ENCODE data around the gene ATP1B1. TPM values are rescaled to one million over a fixed set of nuclear protein-coding genes. Genes with fewer than 3 reads are reported as not detected.

ATP1B1 gene
- total RNA-seq = 25.2 and 26.5 TPM in 2 replicates
- long read RNA-seq, transcript ATP1B1-201 (6 exons, 1,883 nt) = major isoform, 19 of 19 reads
- long read RNA-seq, partial matches to known transcripts = 0 of 19 reads
- long read RNA-seq, other reads (novel, unspliced or antisense) = 0 of 19 reads

DNA sequence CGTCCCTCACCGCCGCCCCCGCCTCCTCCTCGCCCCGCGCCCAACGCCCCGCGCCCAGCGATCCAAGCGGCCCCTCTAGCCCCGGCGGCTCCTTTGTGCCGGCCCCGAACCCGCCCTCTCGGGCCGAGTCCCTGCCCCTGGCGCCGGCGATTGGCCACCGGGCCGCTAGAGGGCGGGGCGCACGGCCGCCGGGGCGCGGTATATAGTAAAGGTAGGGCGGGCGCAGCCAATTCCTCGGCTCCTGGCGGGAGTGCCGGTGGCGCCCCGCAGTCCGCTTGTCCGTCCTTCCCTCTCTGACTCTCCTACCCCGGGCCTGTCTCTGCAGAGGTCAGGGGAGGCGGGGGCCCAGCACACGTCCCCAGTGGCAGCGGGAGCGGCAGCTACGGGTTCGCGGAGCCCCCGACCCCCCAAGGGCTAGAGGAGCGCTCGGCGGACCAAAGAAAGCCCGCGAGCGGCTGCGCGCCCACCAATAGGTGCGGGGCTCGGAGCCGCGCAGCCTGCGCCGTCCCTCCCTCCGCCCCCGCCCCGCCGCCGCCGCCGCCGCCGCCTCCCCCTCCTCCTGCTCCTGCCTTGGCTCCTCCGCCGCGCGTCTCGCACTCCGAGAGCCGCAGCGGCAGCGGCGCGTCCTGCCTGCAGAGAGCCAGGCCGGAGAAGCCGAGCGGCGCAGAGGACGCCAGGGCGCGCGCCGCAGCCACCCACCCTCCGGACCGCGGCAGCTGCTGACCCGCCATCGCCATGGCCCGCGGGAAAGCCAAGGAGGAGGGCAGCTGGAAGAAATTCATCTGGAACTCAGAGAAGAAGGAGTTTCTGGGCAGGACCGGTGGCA is at the start of gene ATP1B1:
Gene ATP1B1, plus strand, starts transcription at position 596 of the 826 bp plus-strand sequence. Its CDS starts 140 bp downstream, at position 736.
- TF ChIP-seq, protein P1, sequence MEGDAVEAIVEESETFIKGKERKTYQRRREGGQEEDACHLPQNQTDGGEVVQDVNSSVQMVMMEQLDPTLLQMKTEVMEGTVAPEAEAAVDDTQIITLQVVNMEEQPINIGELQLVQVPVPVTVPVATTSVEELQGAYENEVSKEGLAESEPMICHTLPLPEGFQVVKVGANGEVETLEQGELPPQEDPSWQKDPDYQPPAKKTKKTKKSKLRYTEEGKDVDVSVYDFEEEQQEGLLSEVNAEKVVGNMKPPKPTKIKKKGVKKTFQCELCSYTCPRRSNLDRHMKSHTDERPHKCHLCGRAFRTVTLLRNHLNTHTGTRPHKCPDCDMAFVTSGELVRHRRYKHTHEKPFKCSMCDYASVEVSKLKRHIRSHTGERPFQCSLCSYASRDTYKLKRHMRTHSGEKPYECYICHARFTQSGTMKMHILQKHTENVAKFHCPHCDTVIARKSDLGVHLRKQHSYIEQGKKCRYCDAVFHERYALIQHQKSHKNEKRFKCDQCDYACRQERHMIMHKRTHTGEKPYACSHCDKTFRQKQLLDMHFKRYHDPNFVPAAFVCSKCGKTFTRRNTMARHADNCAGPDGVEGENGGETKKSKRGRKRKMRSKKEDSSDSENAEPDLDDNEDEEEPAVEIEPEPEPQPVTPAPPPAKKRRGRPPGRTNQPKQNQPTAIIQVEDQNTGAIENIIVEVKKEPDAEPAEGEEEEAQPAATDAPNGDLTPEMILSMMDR (conservative IDR thresholded peaks at IDR 0.05) = peak; percentile 39
- H3K27ac Mint-ChIP-seq (ENCODE audit: unreplicated experiment) = peak within 1 kb of the TSS; percentile 96
- no peaks in the 10 kb centered on the region for H3K9me3 Mint-ChIP-seq
- peaks cover 4% of the 10 kb centered on the region for H3K27me3 Mint-ChIP-seq (ENCODE audit: low read depth)
- H3K36me3 Mint-ChIP-seq (ENCODE audit: low read depth) = no peaks in the 10 kb centered on the region
- peak; percentile 86 for DNase-seq (ENCODE audit: low read depth, low spot score)
- H3K4me1 Mint-ChIP-seq = peaks cover 40% of the 10 kb centered on the region
- H3K4me3 Mint-ChIP-seq = peak within 1 kb of the TSS; percentile 98

DNA sequence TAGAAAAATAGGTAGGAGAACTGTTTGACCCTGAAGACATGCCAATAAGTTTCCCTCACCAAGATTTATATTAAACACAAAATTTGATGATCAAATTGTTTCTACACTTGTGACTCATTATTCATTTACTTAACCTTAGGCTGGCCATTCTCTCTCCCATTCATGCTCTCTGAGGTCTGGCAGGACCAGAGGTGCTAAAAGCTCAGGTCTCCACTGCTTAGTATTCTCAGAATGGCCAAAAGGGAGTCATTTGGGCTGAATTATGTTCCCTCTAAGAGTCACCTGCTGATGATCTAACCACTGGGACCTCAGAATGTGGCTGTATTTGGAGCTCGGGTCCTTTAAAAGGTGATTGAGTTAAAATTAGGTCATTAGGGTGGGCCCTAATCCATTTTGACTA is 47.1 kb upstream of the ATP1B1 start:
- H3K4me3 Mint-ChIP-seq = no peak overlapping the region
- no peak overlapping the region for H3K27ac Mint-ChIP-seq (ENCODE audit: unreplicated experiment)
- H3K27me3 Mint-ChIP-seq (ENCODE audit: low read depth) = peaks cover 2% of the 10 kb centered on the region
- H3K4me1 Mint-ChIP-seq = no peaks in the 10 kb centered on the region
- no peak for DNase-seq (ENCODE audit: low read depth, low spot score)
- no peaks in the 10 kb centered on the region for H3K36me3 Mint-ChIP-seq (ENCODE audit: low read depth)
- H3K9me3 Mint-ChIP-seq = peaks cover 8% of the 10 kb centered on the region
- TF ChIP-seq, protein P1 (conservative IDR thresholded peaks at IDR 0.05) = no peak

DNA sequence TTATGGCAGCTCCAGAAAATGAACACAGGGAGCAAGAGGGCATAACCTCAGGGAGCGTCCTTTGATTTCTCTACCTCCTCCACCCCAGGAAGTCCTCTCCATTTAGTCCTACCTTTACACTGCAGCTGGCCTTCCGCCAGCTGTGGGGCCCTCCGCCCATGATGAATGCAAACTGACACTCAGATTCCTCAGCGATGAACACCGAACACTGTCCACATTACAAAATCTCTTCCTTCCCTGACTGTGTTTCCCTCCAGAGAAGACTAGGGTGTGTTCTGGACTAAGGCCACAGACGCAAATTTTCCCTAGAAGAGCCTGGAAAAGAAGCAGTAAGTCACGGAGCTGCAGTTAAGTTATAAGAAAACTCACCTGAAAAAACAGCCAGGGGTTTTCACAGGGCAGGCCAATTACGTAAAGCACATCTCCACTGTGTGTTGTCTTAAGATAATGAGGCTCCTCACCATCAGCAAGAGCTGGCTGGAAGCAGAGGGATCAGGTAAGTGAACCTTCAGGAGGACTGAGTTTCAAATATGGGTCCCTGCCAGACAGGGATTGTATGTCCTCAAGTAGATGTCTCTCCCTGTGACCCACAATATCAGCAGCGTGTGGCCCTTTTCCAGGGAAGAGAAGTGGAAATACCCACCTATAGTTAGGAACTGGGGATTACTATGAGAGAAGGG is 46.3 kb upstream of the ATP1B1 start:
- Mint-ChIP-seq H3K27me3 (ENCODE audit: low read depth) (no peaks in the 10 kb centered on the region), H3K9me3 (peaks cover 8% of the 10 kb centered on the region), H3K36me3 (ENCODE audit: low read depth) (no peaks in the 10 kb centered on the region), H3K27ac (ENCODE audit: unreplicated experiment) (no peak overlapping the region), H3K4me3 (no peak overlapping the region), H3K4me1 (no peaks in the 10 kb centered on the region)
- DNase-seq (ENCODE audit: low read depth, low spot score) = no peak
- TF ChIP-seq, protein P1 (conservative IDR thresholded peaks at IDR 0.05) = no peak

DNA sequence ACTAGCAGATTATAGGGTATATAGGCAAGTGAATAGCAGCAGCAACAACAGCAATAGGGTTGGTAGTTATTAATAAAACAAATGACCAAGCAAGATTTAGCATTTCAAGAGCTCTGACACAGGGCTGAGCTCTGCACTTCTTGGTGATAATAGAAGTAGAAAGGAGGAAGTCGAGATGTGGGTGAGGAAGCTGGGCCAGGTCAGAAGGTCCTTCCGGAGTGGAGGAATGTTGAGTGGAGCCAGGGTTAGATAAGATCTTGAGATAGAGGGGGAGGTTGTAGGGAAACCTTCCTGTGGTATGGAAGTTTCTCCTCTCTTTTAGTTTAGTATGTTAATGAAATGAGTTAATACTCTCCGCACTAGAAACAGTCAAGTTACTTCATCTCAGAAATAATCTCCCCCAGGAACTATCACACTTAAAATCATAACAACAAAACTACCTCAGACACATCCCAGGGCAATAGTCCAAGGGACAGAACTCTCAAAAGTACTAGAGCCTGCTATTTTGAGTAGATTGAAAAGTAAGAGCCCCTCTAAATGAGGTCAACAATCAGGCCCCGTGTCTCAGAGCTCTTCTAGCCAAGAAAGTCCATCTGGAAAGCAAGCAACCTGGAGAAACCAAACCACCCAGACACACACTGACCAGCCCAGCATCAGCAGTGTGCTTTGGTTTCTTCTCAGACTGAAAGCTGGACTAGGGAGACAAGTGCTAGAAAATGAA is 45.4 kb upstream of the ATP1B1 start:
- Mint-ChIP-seq H3K4me1 (no peaks in the 10 kb centered on the region), H3K36me3 (ENCODE audit: low read depth) (no peaks in the 10 kb centered on the region), H3K27ac (ENCODE audit: unreplicated experiment) (no peak overlapping the region), H3K9me3 (peaks cover 8% of the 10 kb centered on the region), H3K27me3 (ENCODE audit: low read depth) (no peaks in the 10 kb centered on the region), H3K4me3 (no peak overlapping the region)
- TF ChIP-seq, protein P1 (conservative IDR thresholded peaks at IDR 0.05) = no peak
- DNase-seq (ENCODE audit: low read depth, low spot score) = no peak

- Mint-ChIP-seq H3K36me3 (ENCODE audit: low read depth) (peaks cover 2% of the 10 kb centered on the region), H3K4me1 (no peaks in the 10 kb centered on the region), H3K27ac (ENCODE audit: unreplicated experiment) (no peak overlapping the region), H3K27me3 (ENCODE audit: low read depth) (no peaks in the 10 kb centered on the region), H3K9me3 (peaks cover 8% of the 10 kb centered on the region), H3K4me3 (no peak overlapping the region)
- TF ChIP-seq, protein P1 (conservative IDR thresholded peaks at IDR 0.05) = no peak
- DNase-seq (ENCODE audit: low read depth, low spot score) = no peak
These were observed 44.3 kb upstream of the ATP1B1 start for GRCh38 chr1:169062152-169062551.

All from neural crest cell (in vitro differentiated cells).